ENCODE results near the gene RND3. TPM values are rescaled to one million over a fixed set of nuclear protein-coding genes. Genes with fewer than 3 reads are reported as not detected.
A peak's percentile ranks its signal among the peaks of the same experiment; 100 is the strongest.

RND3 gene
- polyA plus RNA-seq, 1 experiment, result 255 TPM

- H3K4me3 ChIP-seq (ENCODE audit: low read depth, low read length), result no peak overlapping the region
- ChIA-PET POLR2A (interaction anchor here (0.5 to 1.4 kb wide), 5 partner anchors 10 to 659 kb away, joined by 3 to 5 read pairs (median 3); no protein-coding TSS in a partner anchor), CTCF (interaction anchor here (0.7 kb wide), 1 partner anchor 871 kb away, joined by 3 read pairs; no protein-coding TSS in a partner anchor)
- H3K36me3 ChIP-seq (ENCODE audit: control insufficient read depth, insufficient read depth, low read length), result peaks cover 8% of the 10 kb centered on the region
- TF ChIP-seq CTCF (IDR thresholded peaks at IDR 0.05; ENCODE audit: insufficient read depth, low read depth, low read length), result no peak
- peak; percentile 84 for DNase-seq (ENCODE audit: low read depth)
- no peaks in the 10 kb centered on the region for H3K27me3 ChIP-seq (ENCODE audit: control insufficient read depth, insufficient read depth, low read length)
Measured at GRCh38 chr2:150466741-150467620, 20.5 kb downstream of the RND3 start.

- TF ChIP-seq CTCF (IDR thresholded peaks at IDR 0.05; ENCODE audit: insufficient read depth, low read depth, low read length), result no peak
- ChIA-PET POLR2A (interaction anchor here (0.5 to 1.4 kb wide), 5 partner anchors 14 to 657 kb away, joined by 3 to 12 read pairs (median 5); no protein-coding TSS in a partner anchor), CTCF (no interaction called here)
- no peak for DNase-seq (ENCODE audit: low read depth)
- H3K27me3 ChIP-seq (ENCODE audit: control insufficient read depth, insufficient read depth, low read length), result no peaks in the 10 kb centered on the region
- H3K4me3 ChIP-seq (ENCODE audit: low read depth, low read length), result no peak overlapping the region
- H3K36me3 ChIP-seq (ENCODE audit: control insufficient read depth, insufficient read depth, low read length), result peaks cover 6% of the 10 kb centered on the region
Measured at GRCh38 chr2:150465703-150466569, 21.5 kb downstream of the RND3 start.

GRCh38 chr2:150464986-150465385 lies 22.5 kb downstream of the RND3 start:
- CTCF ChIA-PET, result interaction anchor here (0.9 kb wide), 1 partner anchor 774 kb away, joined by 3 read pairs; no protein-coding TSS in a partner anchor

GRCh38 chr2:150464270-150464669 lies 23.2 kb downstream of the RND3 start:
- no peak for DNase-seq (ENCODE audit: low read depth)
- peaks cover 2% of the 10 kb centered on the region; the same call in 1 of the 2 replicates for H3K36me3 ChIP-seq (ENCODE audit: control insufficient read depth, insufficient read depth, low read length)
- no peak for TF ChIP-seq CTCF (IDR thresholded peaks at IDR 0.05; ENCODE audit: insufficient read depth, low read depth, low read length)
- H3K4me3 ChIP-seq (ENCODE audit: low read depth, low read length), result no peak overlapping the region
- ChIA-PET CTCF (interaction anchor here (0.6 to 0.9 kb wide), 2 partner anchors 748 to 775 kb away, joined by 3 read pairs; no protein-coding TSS in a partner anchor), POLR2A (no interaction called here)
- no peaks in the 10 kb centered on the region for H3K27me3 ChIP-seq (ENCODE audit: control insufficient read depth, insufficient read depth, low read length)

More at GRCh38 chr2:150464986-150465385, 22.5 kb downstream of the RND3 start:
- H3K4me3 ChIP-seq (ENCODE audit: low read depth, low read length), result no peak overlapping the region
- POLR2A ChIA-PET, result interaction anchor here (0.6 kb wide), 2 partner anchors 118 to 381 kb away, joined by 3 to 12 read pairs; no protein-coding TSS in a partner anchor
- H3K27me3 ChIP-seq (ENCODE audit: control insufficient read depth, insufficient read depth, low read length), result no peaks in the 10 kb centered on the region
- no peak for DNase-seq (ENCODE audit: low read depth)
- H3K36me3 ChIP-seq (ENCODE audit: control insufficient read depth, insufficient read depth, low read length), result peaks cover 4% of the 10 kb centered on the region; the same call in 1 of the 2 replicates
- TF ChIP-seq CTCF (IDR thresholded peaks at IDR 0.05; ENCODE audit: insufficient read depth, low read depth, low read length), result no peak

Measured in BJ (cell line).